ENCODE data around the gene IFNAR1.

- no peak for TF ChIP-seq POLR2A (IDR thresholded peaks at IDR 0.05)
- no peak for TF ChIP-seq CTCF (IDR thresholded peaks at IDR 0.05)
Measured at GRCh38 chr21:33302796-33303195, 22.0 kb upstream of the IFNAR1 start.

Measured in breast epithelium (tissue), 3 donors.